Measurements from ENCODE around the gene RASSF3.
A peak's percentile ranks its signal among the peaks of the same experiment; 100 is the strongest.

The RASSF3 gene

DNA sequence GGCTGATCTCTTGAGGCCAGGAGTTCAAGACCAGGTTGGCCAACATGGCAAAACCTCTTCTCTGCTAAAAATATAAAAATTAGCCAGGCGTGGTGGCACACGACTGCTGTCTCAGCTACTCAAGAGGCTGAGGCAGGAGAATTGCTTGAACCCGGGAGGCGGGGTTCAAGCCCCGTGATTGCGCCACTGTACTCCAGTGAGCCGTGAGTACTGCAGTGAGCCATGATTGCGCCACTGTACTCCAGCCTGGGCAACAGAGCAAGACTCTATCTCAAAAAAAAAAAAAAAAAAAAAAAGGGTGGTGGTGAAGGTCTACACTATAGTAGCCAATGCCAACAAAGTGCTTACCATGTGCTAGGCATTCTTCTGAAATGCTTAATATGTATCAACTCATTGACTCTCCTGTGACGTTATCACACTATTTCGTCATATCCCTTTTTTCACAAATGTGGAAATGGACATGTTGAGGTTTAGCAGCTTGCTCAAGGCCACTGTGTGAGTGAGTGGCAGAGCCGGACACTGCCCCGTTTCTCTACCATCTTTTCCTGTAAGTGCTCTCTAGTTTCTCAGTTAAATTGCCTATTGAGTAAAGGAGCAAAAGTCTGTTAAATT lies 89.3 kb downstream of the RASSF3 start:
- no peak overlapping the region for H4K12ac ChIP-seq (ENCODE audit: low read depth, low read length)
- no peak overlapping the region for H2AK5ac ChIP-seq (ENCODE audit: low read length)
- no peak overlapping the region for H3K4me2 ChIP-seq (ENCODE audit: low read length)
- peaks cover 4 to 5% of the 10 kb centered on the region in 2 experiments for H3K36me3 ChIP-seq (ENCODE audit: control insufficient read depth in 1 of 2, insufficient read depth in 2 of 2, low read length in 2 of 2)
- no peaks in the 10 kb centered on the region for H3K27me3 ChIP-seq (ENCODE audit: insufficient read depth, low read length)
- no peak overlapping the region for H3K14ac ChIP-seq (ENCODE audit: low read length)
- no peaks in the 10 kb centered on the region for H3K9me3 ChIP-seq (ENCODE audit: insufficient read depth, low read depth, low read length)
- no peak overlapping the region for H2BK120ac ChIP-seq (ENCODE audit: insufficient read depth, low read length, poor library complexity)
- no peak overlapping the region for H2AFZ ChIP-seq (ENCODE audit: insufficient read depth, low read length, poor library complexity)
- no peaks in the 10 kb centered on the region for H3K79me2 ChIP-seq (ENCODE audit: control insufficient read depth, insufficient read depth, low read length, poor library complexity)
- H2BK12ac ChIP-seq (ENCODE audit: low read length): no peak overlapping the region
- no CpG with 5 or more reads among the region's 12 CpGs for WGBS (ENCODE audit: extremely low coverage, insufficient coverage, insufficient read length)
- no peak overlapping the region for H3K23ac ChIP-seq (ENCODE audit: low read length)
- H3K79me1 ChIP-seq (ENCODE audit: low read length): no peaks in the 10 kb centered on the region
- H3K4ac ChIP-seq (ENCODE audit: low read depth, low read length): no peak overlapping the region
- no peak overlapping the region for H2BK5ac ChIP-seq (ENCODE audit: low read depth, low read length, poor library complexity)
- H3K18ac ChIP-seq (ENCODE audit: low read length): no peak overlapping the region
- no peak overlapping the region for H4K91ac ChIP-seq (ENCODE audit: low read depth, low read length)
- no peak overlapping the region for H3K4me3 ChIP-seq (ENCODE audit: low read depth, low read length)
- H4K8ac ChIP-seq (ENCODE audit: low read depth, low read length): no peak overlapping the region
- peak in 1 of 2 donors; percentile 33 for DNase-seq
- no peaks in the 10 kb centered on the region for H3K4me1 ChIP-seq (ENCODE audit: control insufficient read depth in 1 of 2, insufficient read depth in 2 of 2, low read length in 2 of 2)
- H3K9ac ChIP-seq (ENCODE audit: low read length): no peak overlapping the region
- H3K27ac ChIP-seq (ENCODE audit: low read depth, low read length): no peak overlapping the region

GRCh38 chr12:64700532-64700931 lies 90.2 kb downstream of the RASSF3 start:
- WGBS (ENCODE audit: extremely low coverage, insufficient coverage, insufficient read length): no CpG with 5 or more reads among the region's 1 CpG

GRCh38 chr12:64701283-64701682 lies 91.0 kb downstream of the RASSF3 start:
- H2BK12ac ChIP-seq (ENCODE audit: low read length): no peak overlapping the region
- no peak overlapping the region for H3K4me2 ChIP-seq (ENCODE audit: low read length)
- peaks cover 1 to 3% of the 10 kb centered on the region in 2 experiments for H3K4me1 ChIP-seq (ENCODE audit: control insufficient read depth in 1 of 2, insufficient read depth in 2 of 2, low read length in 2 of 2)
- no peak overlapping the region for H3K27ac ChIP-seq (ENCODE audit: low read depth, low read length)
- H3K27me3 ChIP-seq (ENCODE audit: insufficient read depth, low read length): no peaks in the 10 kb centered on the region
- no peak overlapping the region for H3K9ac ChIP-seq (ENCODE audit: low read length)
- H3K79me2 ChIP-seq (ENCODE audit: control insufficient read depth, insufficient read depth, low read length, poor library complexity): no peaks in the 10 kb centered on the region
- no peak for DNase-seq
- no peak overlapping the region for H3K23ac ChIP-seq (ENCODE audit: low read length)
- H3K79me1 ChIP-seq (ENCODE audit: low read length): no peaks in the 10 kb centered on the region
- no peak overlapping the region for H4K12ac ChIP-seq (ENCODE audit: low read depth, low read length)
- no peak overlapping the region for H2AFZ ChIP-seq (ENCODE audit: insufficient read depth, low read length, poor library complexity)
- no peak overlapping the region for H2BK5ac ChIP-seq (ENCODE audit: low read depth, low read length, poor library complexity)
- H3K4me3 ChIP-seq (ENCODE audit: low read depth, low read length): no peak overlapping the region
- peaks cover 0 to 1% of the 10 kb centered on the region in 2 experiments for H3K36me3 ChIP-seq (ENCODE audit: control insufficient read depth in 1 of 2, insufficient read depth in 2 of 2, low read length in 2 of 2)
- no peak overlapping the region for H4K8ac ChIP-seq (ENCODE audit: low read depth, low read length)
- no peak overlapping the region for H3K14ac ChIP-seq (ENCODE audit: low read length)
- H4K91ac ChIP-seq (ENCODE audit: low read depth, low read length): no peak overlapping the region
- H3K9me3 ChIP-seq (ENCODE audit: insufficient read depth, low read depth, low read length): no peaks in the 10 kb centered on the region
- no CpG with 5 or more reads among the region's 5 CpGs for WGBS (ENCODE audit: extremely low coverage, insufficient coverage, insufficient read length)
- no peak overlapping the region for H2AK5ac ChIP-seq (ENCODE audit: low read length)
- H2BK120ac ChIP-seq (ENCODE audit: insufficient read depth, low read length, poor library complexity): no peak overlapping the region
- no peak overlapping the region for H3K4ac ChIP-seq (ENCODE audit: low read depth, low read length)
- no peak overlapping the region for H3K18ac ChIP-seq (ENCODE audit: low read length)

More at GRCh38 chr12:64700532-64700931, 90.2 kb downstream of the RASSF3 start:
- Histone ChIP-seq H3K4ac (ENCODE audit: low read depth, low read length) (no peak overlapping the region), H2BK5ac (ENCODE audit: low read depth, low read length, poor library complexity) (no peak overlapping the region), H3K4me3 (ENCODE audit: low read depth, low read length) (no peak overlapping the region), H3K79me1 (ENCODE audit: low read length) (no peaks in the 10 kb centered on the region), H3K9me3 (ENCODE audit: insufficient read depth, low read depth, low read length) (no peaks in the 10 kb centered on the region), H3K4me1 (ENCODE audit: control insufficient read depth in 1 of 2, insufficient read depth in 2 of 2, low read length in 2 of 2) (no peaks in the 10 kb centered on the region), H4K8ac (ENCODE audit: low read depth, low read length) (no peak overlapping the region), H2BK12ac (ENCODE audit: low read length) (no peak overlapping the region), H3K18ac (ENCODE audit: low read length) (no peak overlapping the region), H2AFZ (ENCODE audit: insufficient read depth, low read length, poor library complexity) (no peak overlapping the region), H3K23ac (ENCODE audit: low read length) (no peak overlapping the region), H3K36me3 (ENCODE audit: control insufficient read depth in 1 of 2, insufficient read depth in 2 of 2, low read length in 2 of 2) (peaks cover 0 to 1% of the 10 kb centered on the region in 2 experiments), H4K91ac (ENCODE audit: low read depth, low read length) (no peak overlapping the region), H3K4me2 (ENCODE audit: low read length) (no peak overlapping the region), H3K27ac (ENCODE audit: low read depth, low read length) (no peak overlapping the region), H3K27me3 (ENCODE audit: insufficient read depth, low read length) (no peaks in the 10 kb centered on the region), H4K12ac (ENCODE audit: low read depth, low read length) (no peak overlapping the region), H2BK120ac (ENCODE audit: insufficient read depth, low read length, poor library complexity) (no peak overlapping the region), H3K9ac (ENCODE audit: low read length) (no peak overlapping the region), H3K14ac (ENCODE audit: low read length) (no peak overlapping the region), H2AK5ac (ENCODE audit: low read length) (no peak overlapping the region), H3K79me2 (ENCODE audit: control insufficient read depth, insufficient read depth, low read length, poor library complexity) (no peaks in the 10 kb centered on the region)
- DNase-seq: no peak

DNA sequence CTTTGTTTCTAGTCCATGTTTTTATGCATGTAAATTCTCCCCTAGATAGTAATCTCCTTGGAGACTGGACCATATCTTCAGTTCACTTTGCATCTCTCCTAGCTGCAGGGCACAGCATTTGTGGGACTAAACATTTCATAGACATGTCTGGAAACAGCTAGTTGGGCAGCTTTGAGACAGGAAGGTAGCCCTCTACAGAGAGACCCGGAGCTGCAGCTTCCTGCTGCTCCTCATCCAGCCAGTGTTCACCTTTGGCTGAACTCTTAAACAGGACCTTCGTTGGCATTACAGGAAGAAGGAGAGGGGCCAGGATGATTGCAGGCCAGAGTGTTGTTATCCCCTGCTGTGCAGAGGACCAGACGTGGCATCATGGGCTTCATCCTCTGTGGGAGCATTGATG lies 96.0 kb downstream of the RASSF3 start:
- no peak overlapping the region for H2BK120ac ChIP-seq (ENCODE audit: insufficient read depth, low read length, poor library complexity)
- no peak overlapping the region for H3K9ac ChIP-seq (ENCODE audit: low read length)
- H3K4me2 ChIP-seq (ENCODE audit: low read length): no peak overlapping the region

More for the DNA sequence above, 96.0 kb downstream of the RASSF3 start:
- no peaks in the 10 kb centered on the region for H3K9me3 ChIP-seq (ENCODE audit: insufficient read depth, low read depth, low read length)
- H3K23ac ChIP-seq (ENCODE audit: low read length): no peak overlapping the region
- H4K12ac ChIP-seq (ENCODE audit: low read depth, low read length): no peak overlapping the region
- H3K4ac ChIP-seq (ENCODE audit: low read depth, low read length): no peak overlapping the region
- peak overlapping the region; percentile 16 for H3K4me3 ChIP-seq (ENCODE audit: low read depth, low read length)
- no peak overlapping the region for H2AFZ ChIP-seq (ENCODE audit: insufficient read depth, low read length, poor library complexity)
- H2AK5ac ChIP-seq (ENCODE audit: low read length): no peak overlapping the region
- no peak overlapping the region for H2BK12ac ChIP-seq (ENCODE audit: low read length)
- no peaks in the 10 kb centered on the region for H3K79me2 ChIP-seq (ENCODE audit: control insufficient read depth, insufficient read depth, low read length, poor library complexity)
- DNase-seq: no peak
- no peak overlapping the region for H4K8ac ChIP-seq (ENCODE audit: low read depth, low read length)
- no peaks in the 10 kb centered on the region for H3K27me3 ChIP-seq (ENCODE audit: insufficient read depth, low read length)
- no CpG with 5 or more reads among the region's 3 CpGs for WGBS (ENCODE audit: extremely low coverage, insufficient coverage, insufficient read length)
- H2BK5ac ChIP-seq (ENCODE audit: low read depth, low read length, poor library complexity): no peak overlapping the region
- H3K14ac ChIP-seq (ENCODE audit: low read length): no peak overlapping the region
- no peak overlapping the region for H4K91ac ChIP-seq (ENCODE audit: low read depth, low read length)
- no peaks in the 10 kb centered on the region for H3K79me1 ChIP-seq (ENCODE audit: low read length)
- no peak overlapping the region for H3K27ac ChIP-seq (ENCODE audit: low read depth, low read length)
- H3K36me3 ChIP-seq (ENCODE audit: control insufficient read depth in 1 of 2, insufficient read depth in 2 of 2, low read length in 2 of 2): no peaks in the 10 kb centered on the region
- H3K18ac ChIP-seq (ENCODE audit: low read length): no peak overlapping the region
- H3K4me1 ChIP-seq (ENCODE audit: control insufficient read depth in 1 of 2, insufficient read depth in 2 of 2, low read length in 2 of 2): peaks cover 5 to 9% of the 10 kb centered on the region in 2 experiments
